OCI-LY7 (cell line): ENCODE results near the gene OVCA2. TPM values are rescaled to one million over a fixed set of nuclear protein-coding genes. Genes with fewer than 3 reads are reported as not detected.

ENCODE experiments used
- BruUV-seq: library from RNA; stranded (reverse); fragments of 400-500 nt; replicated peaks from 2 replicates; lab custom pipeline; 2021; lab: Mats Ljungman, UMichigan
- CTCF ChIA-PET: fragments of 300-600 bp; sonication (Branson Sonifier 250); formaldehyde crosslinking; loops from one replicate; lab custom pipeline; 2022; ENCODE audit warnings: antibody characterized with exemption; ENCODE audit not compliant: unreplicated experiment; lab: Charles Lee
- POLR2A ChIA-PET: fragments of 300-600 bp; sonication (Branson Sonifier 250); formaldehyde crosslinking; loops from one replicate; lab custom pipeline; 2022; ENCODE audit warnings: antibody characterized with exemption; lab: Charles Lee
- DNase-seq: peaks from one replicate; pipeline ENCODE4 v3.0.0-alpha.2; 2015; ENCODE audit warnings: low spot score
- H2AFZ ChIP-seq: fragments of 200-600 bp; sonication (generic), shearing (Covaris generic); 2 replicates; pipeline ENCODE4 v1.6.1; 2014; ENCODE audit warnings: mild to moderate bottlenecking, antibody characterized with exemption, low read length, moderate library complexity
- H3K27ac ChIP-seq: fragments of 200-600 bp; sonication (generic); 2 replicates; pipeline ENCODE4 v1.5.1; 2014; ENCODE audit warnings: mixed run types, low read depth, mild to moderate bottlenecking, moderate library complexity, low read length, inconsistent platforms; ENCODE audit not compliant: poor library complexity, severe bottlenecking
- H3K36me3 ChIP-seq: fragments of 200-600 bp; sonication (generic); 2 replicates; pipeline ENCODE4 v1.6.1; 2014; ENCODE audit warnings: mild to moderate bottlenecking, antibody characterized with exemption, low read length, moderate library complexity, mixed read lengths; ENCODE audit not compliant: insufficient read depth
- H3K4me1 ChIP-seq: fragments of 200-600 bp; sonication (generic); 2 replicates; pipeline ENCODE4 v1.5.1; 2014; ENCODE audit warnings: mild to moderate bottlenecking, low read length; ENCODE audit not compliant: insufficient read depth, poor library complexity, severe bottlenecking
- H3K4me2 ChIP-seq: fragments of 200-600 bp; sonication (generic); 2 replicates; pipeline ENCODE4 v1.6.1; 2014; ENCODE audit warnings: mild to moderate bottlenecking, low read length
- H3K4me3 ChIP-seq: fragments of 200-600 bp; sonication (generic); 2 replicates; pipeline ENCODE4 v1.5.1; 2014; ENCODE audit warnings: mild to moderate bottlenecking, low read depth, low read length; ENCODE audit not compliant: poor library complexity, severe bottlenecking
- H3K79me2 ChIP-seq: fragments of 200-600 bp; sonication (generic); 2 replicates; pipeline ENCODE4 v1.6.1; 2016; ENCODE audit warnings: low read depth, mild to moderate bottlenecking, low read length, moderate library complexity, mixed read lengths; ENCODE audit not compliant: insufficient read depth
- H3K9me2 ChIP-seq: fragments of 200-600 bp; sonication (generic); 2 replicates; pipeline ENCODE4 v1.6.1; 2016; ENCODE audit warnings: mild to moderate bottlenecking, low read length, mixed read lengths; ENCODE audit not compliant: insufficient read depth
- H3K9me3 ChIP-seq: fragments of 200-600 bp; sonication (generic); 2 replicates; pipeline ENCODE4 v1.6.1; 2014; ENCODE audit warnings: mild to moderate bottlenecking, mixed run types, low read length, mixed read lengths
- H4K20me1 ChIP-seq: fragments of 200-600 bp; sonication (generic); 2 replicates; pipeline ENCODE4 v1.6.1; 2014; ENCODE audit warnings: mild to moderate bottlenecking, antibody characterized with exemption, low read length, moderate library complexity, mixed read lengths; ENCODE audit not compliant: insufficient read depth
- EZH2phosphoT487 ChIP-seq: fragments of 200-600 bp; sonication (generic); IDR thresholded peaks from 2 replicates; pipeline ENCODE4 v1.6.1; 2018; ENCODE audit warnings: low read depth, borderline replicate concordance, mild to moderate bottlenecking, mixed run types, antibody characterized with exemption, low read length, moderate library complexity, mixed read lengths
- intact Hi-C: fragments of 100-400 bp; cut with micrococcal nuclease; formaldehyde crosslinking; loops from one replicate; pipeline ENCODE4 v1.10.0; 2022; ENCODE audit not compliant: unreplicated experiment
- total RNA-seq, 2 experiments: library from RNA; depleted of rRNA in 1 of 2; stranded (reverse); fragments of >200 nt in 1 of 2; shearing (Covaris generic) in 1 of 2; gene quantifications; 2 replicates each; pipeline ENCODE4 v1.2.3, GENCODE V29; 2014 to 2022
- TF ChIP-seq, protein P1 (sequence below): fragments of 200-600 bp; sonication (generic); conservative IDR thresholded peaks from 2 replicates; pipeline ENCODE4 v1.5.1; 2014; ENCODE audit warnings: mild to moderate bottlenecking, antibody characterized with exemption, low read length, moderate library complexity, mixed read lengths

The OVCA2 gene
- total RNA-seq, 2 experiments from 2014 or later: 21.9 to 24.0 TPM

DNA sequence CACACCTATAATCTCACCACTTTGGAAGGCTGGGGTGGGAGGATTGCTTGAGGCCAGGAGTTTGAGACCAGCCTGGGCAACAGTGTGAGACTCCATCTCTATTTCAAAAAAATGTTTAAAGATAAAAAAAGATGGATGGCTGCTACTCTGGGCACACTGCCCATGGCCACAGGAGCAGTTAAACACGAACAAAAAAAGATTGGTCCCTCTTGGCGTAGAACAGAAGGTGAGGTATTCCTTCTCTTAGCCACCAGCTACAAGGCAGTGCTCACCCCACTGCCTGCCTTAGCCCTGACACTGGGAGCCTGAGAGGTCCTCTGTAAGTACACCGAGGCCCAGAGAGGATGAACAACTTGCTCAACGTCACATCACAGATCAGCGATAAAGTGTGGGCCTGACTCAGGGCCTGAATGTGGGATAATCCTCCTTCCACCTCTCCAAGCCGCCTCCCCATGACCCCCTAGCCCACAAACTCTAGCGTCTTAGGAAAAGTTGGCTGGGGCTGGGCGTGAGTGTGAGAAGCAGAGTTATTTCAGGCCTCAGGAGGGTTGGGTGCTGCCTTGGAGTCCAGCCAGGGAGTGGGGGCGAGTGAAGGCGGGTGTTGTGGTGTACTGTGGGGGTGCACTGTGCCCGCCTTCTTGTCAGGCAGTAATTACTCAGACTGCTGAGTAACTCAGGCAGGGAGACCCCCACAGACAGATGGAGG, 14.1 kb upstream of the OVCA2 start:
- H3K4me3 ChIP-seq: no peak overlapping the region
- H4K20me1 ChIP-seq: no peaks in the 10 kb centered on the region
- no peaks in the 10 kb centered on the region for H3K9me2 ChIP-seq
- no peak overlapping the region for H3K27ac ChIP-seq
- peaks cover 10% of the 10 kb centered on the region; the same call in 1 of the 2 replicates for H3K79me2 ChIP-seq
- no peak overlapping the region for H2AFZ ChIP-seq
- no TSS peak for BruUV-seq
- no peaks in the 10 kb centered on the region for H3K9me3 ChIP-seq
- POLR2A ChIA-PET: no interaction called here
- no peaks in the 10 kb centered on the region for H3K36me3 ChIP-seq
- H3K4me1 ChIP-seq: peaks cover 18% of the 10 kb centered on the region
- no peak overlapping the region for H3K4me2 ChIP-seq
- intact Hi-C loops: no loop called here
- DNase-seq: no peak
- CTCF ChIA-PET: no interaction called here
- TF ChIP-seq EZH2phosphoT487: no peak
- TF ChIP-seq, protein P1, sequence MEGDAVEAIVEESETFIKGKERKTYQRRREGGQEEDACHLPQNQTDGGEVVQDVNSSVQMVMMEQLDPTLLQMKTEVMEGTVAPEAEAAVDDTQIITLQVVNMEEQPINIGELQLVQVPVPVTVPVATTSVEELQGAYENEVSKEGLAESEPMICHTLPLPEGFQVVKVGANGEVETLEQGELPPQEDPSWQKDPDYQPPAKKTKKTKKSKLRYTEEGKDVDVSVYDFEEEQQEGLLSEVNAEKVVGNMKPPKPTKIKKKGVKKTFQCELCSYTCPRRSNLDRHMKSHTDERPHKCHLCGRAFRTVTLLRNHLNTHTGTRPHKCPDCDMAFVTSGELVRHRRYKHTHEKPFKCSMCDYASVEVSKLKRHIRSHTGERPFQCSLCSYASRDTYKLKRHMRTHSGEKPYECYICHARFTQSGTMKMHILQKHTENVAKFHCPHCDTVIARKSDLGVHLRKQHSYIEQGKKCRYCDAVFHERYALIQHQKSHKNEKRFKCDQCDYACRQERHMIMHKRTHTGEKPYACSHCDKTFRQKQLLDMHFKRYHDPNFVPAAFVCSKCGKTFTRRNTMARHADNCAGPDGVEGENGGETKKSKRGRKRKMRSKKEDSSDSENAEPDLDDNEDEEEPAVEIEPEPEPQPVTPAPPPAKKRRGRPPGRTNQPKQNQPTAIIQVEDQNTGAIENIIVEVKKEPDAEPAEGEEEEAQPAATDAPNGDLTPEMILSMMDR: no peak

DNA sequence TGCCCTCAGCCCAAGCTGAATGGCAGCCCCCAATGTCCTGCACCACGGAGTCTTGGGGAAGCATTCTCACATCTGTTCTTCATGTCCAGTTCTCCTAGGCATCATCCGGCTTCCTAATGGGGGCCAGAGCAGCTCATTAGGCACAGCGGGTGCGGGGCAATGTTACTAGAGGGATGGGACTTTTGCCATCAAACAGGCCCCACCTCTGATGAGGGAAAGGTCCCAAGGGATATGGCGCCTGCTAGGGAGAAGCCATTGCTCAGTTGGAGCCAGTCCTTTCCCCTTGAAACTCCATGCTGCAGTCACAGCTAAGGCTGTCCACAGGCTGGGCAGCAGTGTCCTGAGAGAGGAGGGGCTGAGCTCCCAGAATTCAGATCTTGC, 13.6 kb upstream of the OVCA2 start:
- POLR2A ChIA-PET: no interaction called here
- H3K4me1 ChIP-seq: peaks cover 18% of the 10 kb centered on the region
- H3K79me2 ChIP-seq: peaks cover 10% of the 10 kb centered on the region; the same call in 1 of the 2 replicates
- no peak for DNase-seq
- H2AFZ ChIP-seq: no peak overlapping the region
- no peaks in the 10 kb centered on the region for H3K36me3 ChIP-seq
- CTCF ChIA-PET: no interaction called here
- no peak overlapping the region for H3K4me2 ChIP-seq
- BruUV-seq: no TSS peak
- no peak overlapping the region for H3K4me3 ChIP-seq
- no peak overlapping the region for H3K27ac ChIP-seq
- no peaks in the 10 kb centered on the region for H4K20me1 ChIP-seq
- intact Hi-C loops: no loop called here
- TF ChIP-seq, protein P1: no peak
- TF ChIP-seq EZH2phosphoT487: no peak
- H3K9me2 ChIP-seq: no peaks in the 10 kb centered on the region
- no peaks in the 10 kb centered on the region for H3K9me3 ChIP-seq

DNA sequence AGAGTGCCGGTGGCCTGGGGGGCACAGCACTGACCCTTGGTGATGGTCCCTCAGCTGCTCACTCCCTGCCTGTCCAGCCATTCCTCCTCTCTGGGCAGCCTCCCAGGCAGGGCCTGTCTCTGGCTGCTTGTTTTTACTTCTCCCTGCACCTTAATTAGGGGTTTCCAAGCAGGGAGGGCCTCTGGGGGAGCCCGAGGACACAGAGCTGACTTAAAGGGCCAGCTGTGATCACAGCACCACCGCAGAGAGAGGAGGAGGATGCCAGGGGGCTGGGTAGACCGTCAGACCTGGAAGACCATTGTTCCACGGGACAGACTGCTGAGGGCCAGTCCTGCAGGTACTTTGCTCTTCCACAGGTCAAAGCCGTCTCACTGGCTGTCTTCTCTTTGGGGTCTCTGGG, 13.1 kb upstream of the OVCA2 start:
- Histone ChIP-seq H3K36me3 (peaks cover 4% of the 10 kb centered on the region; the same call in 1 of the 2 replicates), H2AFZ (no peak overlapping the region), H3K27ac (no peak overlapping the region), H3K9me3 (no peaks in the 10 kb centered on the region), H3K79me2 (peaks cover 10% of the 10 kb centered on the region; the same call in 1 of the 2 replicates), H3K4me2 (no peak overlapping the region), H3K9me2 (no peaks in the 10 kb centered on the region), H4K20me1 (no peaks in the 10 kb centered on the region), H3K4me1 (peaks cover 21% of the 10 kb centered on the region), H3K4me3 (no peak overlapping the region)
- no peak for TF ChIP-seq EZH2phosphoT487
- TF ChIP-seq, protein P1: no peak
- BruUV-seq: no TSS peak
- ChIA-PET CTCF (no interaction called here), POLR2A (no interaction called here)
- DNase-seq: no peak
- intact Hi-C loops: no loop called here
